SK-N-SH (cell line): Measurements from ENCODE around the gene CHD6. TPM values are rescaled to one million over a fixed set of nuclear protein-coding genes. Genes with fewer than 3 reads are reported as not detected.

Experiments
- CTCF ChIA-PET: fragments of 300-600, 350-600 bp; formaldehyde crosslinking; extraction: SDS; loops from one replicate; lab custom pipeline; 2021; lab: Yijun Ruan, JAX
- POLR2A ChIA-PET: fragments of 350-600 bp; sonication (Branson Sonifier 250); formaldehyde crosslinking; extraction: SDS; loops from one replicate; lab custom pipeline; 2020; ENCODE audit warnings: antibody characterized with exemption, inconsistent platforms; lab: Yijun Ruan, JAX
- DNase-seq: peaks from one replicate; pipeline ENCODE4 v3.0.0; 2012
- H2AFZ ChIP-seq: fragments of 200-600 bp; sonication (generic); 2 replicates; pipeline ENCODE4 v1.8.1; 2016; ENCODE audit warnings: antibody characterized with exemption, mild to moderate bottlenecking, low read depth
- H3F3A ChIP-seq: fragments of 200-600 bp; sonication (generic); replicated peaks from 2 replicates; pipeline ENCODE3; 2016; ENCODE audit warnings: antibody characterized with exemption, mild to moderate bottlenecking; ENCODE audit not compliant: insufficient read depth
- H3K27ac ChIP-seq, 2 experiments: fragments of 200-500 bp in 1 of 2; fragments of 200-600 bp in 1 of 2; sonication (Bioruptor generic) in 1 of 2; sonication (generic), shearing (Covaris generic) in 1 of 2; 2 replicates each; pipeline versions ENCODE4 v1.5.1 to v1.6.1; 2014 to 2016; ENCODE audit warnings: low read depth in 2 of 2, inconsistent platforms in 1 of 2, low read length in 1 of 2, mild to moderate bottlenecking in 1 of 2, mixed read lengths in 1 of 2
- H3K27me3 ChIP-seq: fragments of 200-600 bp; sonication (generic), shearing (Covaris generic); 2 replicates; pipeline ENCODE4 v1.6.1; 2016; ENCODE audit warnings: mixed run types; ENCODE audit not compliant: insufficient read depth
- H3K36me3 ChIP-seq, 2 experiments: fragments of 200-500 bp in 1 of 2; fragments of 200-600 bp in 1 of 2; sonication (Bioruptor generic) in 1 of 2; sonication (generic) in 1 of 2; replicated peaks in 1 of 2; 2 replicates each; pipeline versions ENCODE3 to v1.5.1; 2014 to 2016; ENCODE audit warnings: low read length in 1 of 2, mild to moderate bottlenecking in 1 of 2; ENCODE audit not compliant: insufficient read depth in 2 of 2, control insufficient read depth in 1 of 2
- H3K4me1 ChIP-seq, 2 experiments: fragments of 200-500 bp in 1 of 2; fragments of 200-600 bp in 1 of 2; sonication (Bioruptor generic) in 1 of 2; sonication (generic), shearing (Covaris generic) in 1 of 2; 2 replicates each; pipeline versions ENCODE4 v1.5.1 to v1.6.1; 2014 to 2016; ENCODE audit warnings: low read depth in 1 of 2, low read length in 1 of 2, mixed run types in 1 of 2; ENCODE audit not compliant: insufficient read depth in 2 of 2, control insufficient read depth in 1 of 2
- H3K4me2 ChIP-seq: fragments of 200-600 bp; sonication (generic), shearing (Covaris generic); 2 replicates; pipeline ENCODE4 v1.6.1; 2017; ENCODE audit warnings: mixed run types
- H3K4me3 ChIP-seq, 2 experiments: fragments of 200-500 bp in 1 of 2; fragments of 200-600 bp in 1 of 2; sonication (Bioruptor generic) in 1 of 2; sonication (generic), shearing (Covaris generic) in 1 of 2; 2 replicates each; pipeline versions ENCODE4 v1.5.1 to v1.8.1; 2014 to 2016; ENCODE audit warnings: low read depth in 2 of 2, inconsistent platforms in 1 of 2, low read length in 1 of 2, mild to moderate bottlenecking in 1 of 2, mixed read lengths in 1 of 2, moderate library complexity in 1 of 2
- H3K79me2 ChIP-seq: fragments of 200-600 bp; sonication (generic); 2 replicates; pipeline ENCODE4 v1.8.1; 2017; ENCODE audit warnings: mild to moderate bottlenecking; ENCODE audit not compliant: insufficient read depth
- H3K9ac ChIP-seq: fragments of 200-600 bp; sonication (generic); 2 replicates; pipeline ENCODE4 v1.6.1; 2017; ENCODE audit warnings: mixed run types
- H3K9me2 ChIP-seq: fragments of 200-600 bp; sonication (generic); 2 replicates; pipeline ENCODE4 v1.6.1; 2017; ENCODE audit warnings: mixed run types
- H3K9me3 ChIP-seq: fragments of 200-600 bp; sonication (generic); 2 replicates; pipeline ENCODE4 v1.6.1; 2017; ENCODE audit warnings: mixed run types, mild to moderate bottlenecking, moderate library complexity
- H4K20me1 ChIP-seq: fragments of 200-600 bp; sonication (generic); 2 replicates; pipeline ENCODE4 v1.6.1; 2017; ENCODE audit warnings: mild to moderate bottlenecking, mixed run types; ENCODE audit not compliant: insufficient read depth
- FOXJ3 ChIP-seq: sonication (generic); formaldehyde crosslinking; IDR thresholded peaks from 2 replicates; pipeline ENCODE4 v1.5.1; 2020; ENCODE audit warnings: mild to moderate bottlenecking, missing genetic modification reagents
- FOXM1 ChIP-seq: IDR thresholded peaks from 2 replicates; pipeline ENCODE4 v1.4.0; 2012; ENCODE audit warnings: low read depth, mild to moderate bottlenecking
- GATA2 ChIP-seq: sonication (generic); formaldehyde crosslinking; IDR thresholded peaks from 2 replicates; pipeline ENCODE4 v1.5.0; 2020; ENCODE audit warnings: mild to moderate bottlenecking, missing genetic modification reagents
- JUND ChIP-seq: IDR thresholded peaks from 2 replicates; pipeline ENCODE4 v1.4.0; 2012
- MXI1 ChIP-seq: IDR thresholded peaks from 2 replicates; pipeline ENCODE4 v1.6.1; 2012; ENCODE audit warnings: mild to moderate bottlenecking, low read depth, low read length, improper control_type of control experiment
- SIN3A ChIP-seq: IDR thresholded peaks from 2 replicates; pipeline ENCODE4 v1.6.1; 2012; ENCODE audit warnings: low read depth, mild to moderate bottlenecking, low read length, moderate library complexity, borderline replicate concordance
- SMC3 ChIP-seq: IDR thresholded peaks from 2 replicates; pipeline ENCODE4 v1.6.1; 2012; ENCODE audit warnings: low read depth, low read length, improper control_type of control experiment
- TAF1 ChIP-seq: IDR thresholded peaks from 2 replicates; pipeline ENCODE4 v1.6.1; 2012; ENCODE audit warnings: low read depth, mild to moderate bottlenecking, low read length, moderate library complexity, borderline replicate concordance
- WGBS: methylation state at CpG from one replicate; pipeline ENCODE4 v1.1.6; 2017; ENCODE audit warnings: low lambda C conversion rate; 5-methylcytosine and 5-hydroxymethylcytosine counted together
- polyA plus RNA-seq, 3 experiments: library from polyadenylated mRNA; depleted of rRNA; stranded (reverse); fragments of >200 nt; gene quantifications; 2 replicates each; pipeline ENCODE4 v1.2.3, GENCODE V29; 2012
- TF ChIP-seq, protein P1 (sequence below): fragments of 200-600 bp; sonication (generic); IDR thresholded peaks from 2 replicates; pipeline ENCODE4 v1.6.1; 2017; ENCODE audit warnings: antibody characterized with exemption, mild to moderate bottlenecking, moderate library complexity
- TF ChIP-seq, protein P2 (sequence below): IDR thresholded peaks from 2 replicates; pipeline ENCODE4 v1.4.0; 2012; ENCODE audit warnings: low read depth
- TF ChIP-seq, protein P3 (sequence below): IDR thresholded peaks from 2 replicates; pipeline ENCODE4 v1.4.0; 2012; ENCODE audit warnings: low read depth, borderline replicate concordance
- TF ChIP-seq, protein P4 (sequence below): IDR thresholded peaks from 2 replicates; pipeline ENCODE4 v1.6.1; 2012; ENCODE audit warnings: mild to moderate bottlenecking, low read depth, low read length, moderate library complexity

CHD6 gene
- polyA plus RNA-seq, 1 of the 3 experiments (the other 2 are of a cell fraction), result 7.1 TPM

DNA sequence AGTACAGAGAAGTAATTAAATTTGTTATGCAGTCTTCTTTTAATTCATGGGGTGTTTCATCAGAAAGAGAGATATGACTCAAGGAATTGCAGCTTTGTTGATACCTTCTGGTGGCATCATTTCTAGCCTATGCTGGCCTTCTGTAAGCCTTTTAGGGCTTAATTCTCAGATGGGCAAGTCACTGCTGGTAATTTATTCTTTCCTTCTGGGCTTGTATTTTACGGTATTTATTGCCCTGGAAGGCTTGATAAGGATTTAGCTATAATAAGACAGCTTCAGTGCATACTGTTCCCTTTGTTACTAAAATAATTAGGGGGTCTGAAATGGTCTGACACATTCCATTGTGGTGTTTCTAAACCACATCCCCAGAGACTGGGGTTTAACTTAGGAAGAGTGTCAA lies 193.6 kb downstream of the CHD6 start:
- no peak overlapping the region for H2AFZ ChIP-seq
- H3F3A ChIP-seq, result no peaks in the 10 kb centered on the region
- no peaks in the 10 kb centered on the region for H3K9me3 ChIP-seq
- H3K9ac ChIP-seq, result no peak overlapping the region
- H3K36me3 ChIP-seq, result peaks cover 52 to 86% of the 10 kb centered on the region in 2 experiments
- no peak overlapping the region for H3K27ac ChIP-seq
- no peak overlapping the region for H3K4me2 ChIP-seq
- POLR2A ChIA-PET, result no interaction called here
- no peaks in the 10 kb centered on the region; a peak in 2 of 4 replicates for H3K4me1 ChIP-seq
- no peaks in the 10 kb centered on the region for H3K9me2 ChIP-seq
- 90% methylated on average over 1 of the region's 1 CpG for WGBS
- no peaks in the 10 kb centered on the region for H3K79me2 ChIP-seq
- TF ChIP-seq, protein P1, sequence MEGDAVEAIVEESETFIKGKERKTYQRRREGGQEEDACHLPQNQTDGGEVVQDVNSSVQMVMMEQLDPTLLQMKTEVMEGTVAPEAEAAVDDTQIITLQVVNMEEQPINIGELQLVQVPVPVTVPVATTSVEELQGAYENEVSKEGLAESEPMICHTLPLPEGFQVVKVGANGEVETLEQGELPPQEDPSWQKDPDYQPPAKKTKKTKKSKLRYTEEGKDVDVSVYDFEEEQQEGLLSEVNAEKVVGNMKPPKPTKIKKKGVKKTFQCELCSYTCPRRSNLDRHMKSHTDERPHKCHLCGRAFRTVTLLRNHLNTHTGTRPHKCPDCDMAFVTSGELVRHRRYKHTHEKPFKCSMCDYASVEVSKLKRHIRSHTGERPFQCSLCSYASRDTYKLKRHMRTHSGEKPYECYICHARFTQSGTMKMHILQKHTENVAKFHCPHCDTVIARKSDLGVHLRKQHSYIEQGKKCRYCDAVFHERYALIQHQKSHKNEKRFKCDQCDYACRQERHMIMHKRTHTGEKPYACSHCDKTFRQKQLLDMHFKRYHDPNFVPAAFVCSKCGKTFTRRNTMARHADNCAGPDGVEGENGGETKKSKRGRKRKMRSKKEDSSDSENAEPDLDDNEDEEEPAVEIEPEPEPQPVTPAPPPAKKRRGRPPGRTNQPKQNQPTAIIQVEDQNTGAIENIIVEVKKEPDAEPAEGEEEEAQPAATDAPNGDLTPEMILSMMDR, result no peak
- TF ChIP-seq, protein P2, sequence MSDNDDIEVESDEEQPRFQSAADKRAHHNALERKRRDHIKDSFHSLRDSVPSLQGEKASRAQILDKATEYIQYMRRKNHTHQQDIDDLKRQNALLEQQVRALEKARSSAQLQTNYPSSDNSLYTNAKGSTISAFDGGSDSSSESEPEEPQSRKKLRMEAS, result no peak
- TF ChIP-seq, protein P3, sequence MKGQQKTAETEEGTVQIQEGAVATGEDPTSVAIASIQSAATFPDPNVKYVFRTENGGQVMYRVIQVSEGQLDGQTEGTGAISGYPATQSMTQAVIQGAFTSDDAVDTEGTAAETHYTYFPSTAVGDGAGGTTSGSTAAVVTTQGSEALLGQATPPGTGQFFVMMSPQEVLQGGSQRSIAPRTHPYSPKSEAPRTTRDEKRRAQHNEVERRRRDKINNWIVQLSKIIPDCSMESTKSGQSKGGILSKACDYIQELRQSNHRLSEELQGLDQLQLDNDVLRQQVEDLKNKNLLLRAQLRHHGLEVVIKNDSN, result no peak
- no peak for TF ChIP-seq MXI1
- no peak for TF ChIP-seq GATA2 (CRISPR knock-in tag)
- no peak for TF ChIP-seq SIN3A
- no peak for TF ChIP-seq TAF1
- no peak for TF ChIP-seq JUND
- TF ChIP-seq FOXJ3 (CRISPR knock-in tag), result no peak
- TF ChIP-seq, protein P4, sequence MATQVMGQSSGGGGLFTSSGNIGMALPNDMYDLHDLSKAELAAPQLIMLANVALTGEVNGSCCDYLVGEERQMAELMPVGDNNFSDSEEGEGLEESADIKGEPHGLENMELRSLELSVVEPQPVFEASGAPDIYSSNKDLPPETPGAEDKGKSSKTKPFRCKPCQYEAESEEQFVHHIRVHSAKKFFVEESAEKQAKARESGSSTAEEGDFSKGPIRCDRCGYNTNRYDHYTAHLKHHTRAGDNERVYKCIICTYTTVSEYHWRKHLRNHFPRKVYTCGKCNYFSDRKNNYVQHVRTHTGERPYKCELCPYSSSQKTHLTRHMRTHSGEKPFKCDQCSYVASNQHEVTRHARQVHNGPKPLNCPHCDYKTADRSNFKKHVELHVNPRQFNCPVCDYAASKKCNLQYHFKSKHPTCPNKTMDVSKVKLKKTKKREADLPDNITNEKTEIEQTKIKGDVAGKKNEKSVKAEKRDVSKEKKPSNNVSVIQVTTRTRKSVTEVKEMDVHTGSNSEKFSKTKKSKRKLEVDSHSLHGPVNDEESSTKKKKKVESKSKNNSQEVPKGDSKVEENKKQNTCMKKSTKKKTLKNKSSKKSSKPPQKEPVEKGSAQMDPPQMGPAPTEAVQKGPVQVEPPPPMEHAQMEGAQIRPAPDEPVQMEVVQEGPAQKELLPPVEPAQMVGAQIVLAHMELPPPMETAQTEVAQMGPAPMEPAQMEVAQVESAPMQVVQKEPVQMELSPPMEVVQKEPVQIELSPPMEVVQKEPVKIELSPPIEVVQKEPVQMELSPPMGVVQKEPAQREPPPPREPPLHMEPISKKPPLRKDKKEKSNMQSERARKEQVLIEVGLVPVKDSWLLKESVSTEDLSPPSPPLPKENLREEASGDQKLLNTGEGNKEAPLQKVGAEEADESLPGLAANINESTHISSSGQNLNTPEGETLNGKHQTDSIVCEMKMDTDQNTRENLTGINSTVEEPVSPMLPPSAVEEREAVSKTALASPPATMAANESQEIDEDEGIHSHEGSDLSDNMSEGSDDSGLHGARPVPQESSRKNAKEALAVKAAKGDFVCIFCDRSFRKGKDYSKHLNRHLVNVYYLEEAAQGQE, result no peak
- TF ChIP-seq SMC3, result no peak
- no peak for TF ChIP-seq FOXM1
- no peaks in the 10 kb centered on the region for H3K27me3 ChIP-seq
- no peaks in the 10 kb centered on the region for H4K20me1 ChIP-seq
- no peak for DNase-seq
- CTCF ChIA-PET, result no interaction called here
- no peak overlapping the region for H3K4me3 ChIP-seq
